GM12878 (cell line): ENCODE measurements around the gene EFCAB8. TPM values are rescaled to one million over a fixed set of nuclear protein-coding genes. Genes with fewer than 3 reads are reported as not detected.

Experiments
- ATAC-seq: fragments of 200-7000 bp; cut with Tn5 transposase; 3 replicates; pipeline ENCODE4 v1.9.1; 2020; ENCODE audit warnings: mild to moderate bottlenecking, moderate library complexity
- BruUV-seq: library from RNA; stranded (reverse); fragments of 400-500 nt; replicated peaks from 2 replicates; lab custom pipeline; 2021; lab: Mats Ljungman, UMichigan
- CTCF ChIA-PET: fragments of 300-600 bp; sonication (Branson Sonifier 250); formaldehyde crosslinking; extraction: SDS; loops from one replicate; lab custom pipeline; 2021; ENCODE audit warnings: inconsistent platforms; lab: Yijun Ruan, JAX
- POLR2A ChIA-PET: fragments of 350-600 bp; formaldehyde crosslinking; extraction: SDS; loops from one replicate; lab custom pipeline; 2021; ENCODE audit warnings: inconsistent platforms; lab: Charles Lee
- RAD21 ChIA-PET: fragments of 300-600 bp; sonication (Branson Sonifier 250); formaldehyde crosslinking; loops from one replicate; lab custom pipeline; 2023; ENCODE audit warnings: antibody characterized with exemption; ENCODE audit not compliant: unreplicated experiment; lab: Charles Lee
- SMC1A ChIA-PET: fragments of 300-600 bp; sonication (Branson Sonifier 250); formaldehyde crosslinking; loops from one replicate; lab custom pipeline; 2023; ENCODE audit not compliant: unreplicated experiment, uncharacterized antibody; lab: Charles Lee
- DNase-seq: peaks from one replicate; pipeline ENCODE4 v3.0.0-alpha.2; 2011; ENCODE audit warnings: low read depth, low spot score
- FAIRE-seq: peaks from 3 replicates; lab custom pipeline; 2011; peaks lifted over from hg19 to GRCh38; lab: Jason Lieb, UNC
- H2AFZ ChIP-seq: 2 replicates; pipeline ENCODE4 v1.6.0; 2011; ENCODE audit warnings: low read depth, low read length, control low read depth; ENCODE audit not compliant: control insufficient read depth
- H3K27ac ChIP-seq: 2 replicates; pipeline ENCODE4 v1.5.1; 2011; ENCODE audit warnings: control low read depth; ENCODE audit not compliant: control insufficient read depth, insufficient read depth
- H3K27me3 ChIP-seq, 2 experiments: replicated peaks in 1 of 2; 2 replicates each; pipeline versions ENCODE4 v1.6.0 to v1.6.1; 2011; ENCODE audit warnings: low read length in 1 of 2; ENCODE audit not compliant: control insufficient read depth in 2 of 2, insufficient read depth in 2 of 2
- H3K36me3 ChIP-seq, 2 experiments: 2 replicates each; pipeline ENCODE4 v1.5.1; 2011; ENCODE audit warnings: low read length in 1 of 2; ENCODE audit not compliant: control insufficient read depth in 2 of 2, insufficient read depth in 2 of 2
- H3K4me1 ChIP-seq: 2 replicates; pipeline ENCODE4 v1.6.1; 2011; ENCODE audit warnings: mild to moderate bottlenecking, low read length, moderate library complexity, mixed read lengths; ENCODE audit not compliant: control insufficient read depth, insufficient read depth
- H3K4me2 ChIP-seq: 2 replicates; pipeline ENCODE4 v1.6.0; 2011; ENCODE audit warnings: control low read depth; ENCODE audit not compliant: control insufficient read depth, insufficient read depth
- H3K4me3 ChIP-seq: fragments of 200-600 bp; sonication (generic); 2 replicates; pipeline ENCODE4 v1.5.1; 2016
- H3K79me2 ChIP-seq: 2 replicates; pipeline ENCODE4 v1.6.0; 2011; ENCODE audit warnings: low read length; ENCODE audit not compliant: control insufficient read depth, insufficient read depth
- H3K9ac ChIP-seq: 2 replicates; pipeline ENCODE4 v1.8.0; 2011; ENCODE audit warnings: low read length, control low read depth, mixed read lengths; ENCODE audit not compliant: control insufficient read depth, insufficient read depth
- H3K9me3 ChIP-seq: replicated peaks from 3 replicates; pipeline ENCODE4 v1.5.1; 2011; ENCODE audit warnings: mild to moderate bottlenecking, low read length; ENCODE audit not compliant: control insufficient read depth, insufficient read depth
- H4K20me1 ChIP-seq: 2 replicates; pipeline ENCODE4 v1.6.0; 2011; ENCODE audit not compliant: control insufficient read depth, insufficient read depth
- CTCF ChIP-seq, 3 experiments: IDR thresholded peaks in 2 of 3; conservative IDR thresholded peaks in 1 of 3; 2 replicates each; pipeline ENCODE4 v1.5.1; 2011; ENCODE audit warnings: low read depth in 3 of 3, low read length in 3 of 3, mild to moderate bottlenecking in 3 of 3, control low read depth in 2 of 3, moderate library complexity in 2 of 3, inconsistent platforms in 1 of 3, mixed read lengths in 1 of 3; ENCODE audit not compliant: control insufficient read depth in 2 of 3, insufficient read depth in 1 of 3; ENCODE audit errors: extremely low read depth in 1 of 3
- KAT2A ChIP-seq: conservative IDR thresholded peaks from 2 replicates; pipeline ENCODE4 v1.6.1; 2011; ENCODE audit warnings: low read depth, low read length; ENCODE audit not compliant: control insufficient read depth
- MEF2A ChIP-seq: IDR thresholded peaks from 2 replicates; pipeline ENCODE4 v1.6.1; 2011; ENCODE audit warnings: low read depth, mild to moderate bottlenecking, low read length, moderate library complexity; ENCODE audit not compliant: insufficient read depth
- MLLT1 ChIP-seq: fragments of 450-650 bp; IDR thresholded peaks from 2 replicates; pipeline ENCODE4 v1.6.1; 2016; ENCODE audit warnings: mild to moderate bottlenecking
- NFXL1 ChIP-seq: fragments of 450-650 bp; IDR thresholded peaks from 2 replicates; pipeline ENCODE4 v1.6.1; 2017; ENCODE audit warnings: antibody characterized with exemption, mild to moderate bottlenecking, borderline replicate concordance
- RAD21 ChIP-seq: IDR thresholded peaks from 2 replicates; pipeline ENCODE4 v1.6.1; 2011; ENCODE audit warnings: mild to moderate bottlenecking, low read depth, low read length, moderate library complexity; ENCODE audit not compliant: insufficient read depth
- SMC3 ChIP-seq: IDR thresholded peaks from 2 replicates; pipeline ENCODE4 v1.6.1; 2011; ENCODE audit warnings: low read length, improper control_type of control experiment, borderline replicate concordance
- WGBS: methylation state at CpG from one replicate; pipeline ENCODE4 v1.1.6; 2016; ENCODE audit warnings: low lambda C conversion rate; ENCODE audit not compliant: insufficient replicate concordance, insufficient coverage; ENCODE audit errors: missing lambda C conversion rate; 5-methylcytosine and 5-hydroxymethylcytosine counted together
- in situ Hi-C: fragments of 300-500 bp; cut with MboI; formaldehyde crosslinking; loops from 9 replicates; pipeline ENCODE4 v1.14.3; 2018; ENCODE audit warnings: mixed read lengths
- intact Hi-C: fragments of 100-400 bp; cut with micrococcal nuclease; formaldehyde crosslinking; loops from one replicate; pipeline ENCODE4 v1.14.2; 2022; ENCODE audit not compliant: unreplicated experiment
- polyA plus RNA-seq, 11 experiments: library from polyadenylated mRNA; depleted of rRNA in 4 of 11; unstranded in 6 of 11; stranded (reverse) in 5 of 11; fragments of >200 nt; fragmentation: Nextera tagmentation in 4 of 11; fragmentation: Illumina TruSeq in 1 of 11; extraction: Ambion mirVana in 4 of 11; extraction: Trizol in 1 of 11; gene quantifications; 1 replicate in 1 of 11; 2 replicates in 10 of 11; pipeline versions ENCODE4 v1.2.1 to v1.2.3, GENCODE V29; 2011 to 2016; ENCODE audit warnings: inconsistent platforms in 2 of 11, missing spikeins in 2 of 11, low read depth in 1 of 11
- total RNA-seq, 4 experiments: library from RNA; depleted of rRNA in 3 of 4; stranded (reverse); fragments of >200 nt in 3 of 4; fragmentation: Illumina TruSeq in 1 of 4; extraction: Trizol in 1 of 4; gene quantifications; 2 replicates each; pipeline versions ENCODE4 v1.2.1 to v1.2.3, GENCODE V29; 2013 to 2021

EFCAB8 gene
- total and polyA plus RNA-seq, 10 of the 15 experiments (the other 5 are each of a cell fraction or from before 2014, with no cell fraction given), result 0.04 to 0.18 (median 0.06) TPM; not detected in 4

- no peaks in the 10 kb centered on the region for H4K20me1 ChIP-seq
- BruUV-seq, result no TSS peak
- no peak overlapping the region for H3K27ac ChIP-seq
- no peaks in the 10 kb centered on the region for H3K27me3 ChIP-seq
- ChIA-PET POLR2A (no interaction called here), RAD21 (interaction anchor here (1.0 to 3.1 kb wide), 3 partner anchors 26 to 155 kb away, joined by 3 to 18 read pairs (median 3); no protein-coding TSS in a partner anchor), SMC1A (interaction anchor here (0.5 to 2.4 kb wide), 6 partner anchors 15 to 411 kb away, joined by 3 to 17 read pairs (median 4); no protein-coding TSS in a partner anchor), CTCF (interaction anchor here (0.7 to 3.9 kb wide), 18 partner anchors 9 to 346 kb away, joined by 3 to 25 read pairs (median 4); partner anchors contain the start of gene SUN5)
- 32% methylated on average over 4 of the region's 4 CpGs for WGBS
- ATAC-seq (peak; percentile 82), FAIRE-seq (peak; percentile 31)
- no peak overlapping the region for H3K4me2 ChIP-seq
- H3K9ac ChIP-seq, result no peak overlapping the region
- intact Hi-C loops, result loop anchor here (1.0 kb wide), 1 partner anchor 43 kb away; no protein-coding TSS in a partner anchor
- no peaks in the 10 kb centered on the region for H3K79me2 ChIP-seq
- no peak overlapping the region for H3K4me3 ChIP-seq
- no peaks in the 10 kb centered on the region for H3K36me3 ChIP-seq
- no peaks in the 10 kb centered on the region for H3K9me3 ChIP-seq
- H2AFZ ChIP-seq, result no peak overlapping the region; the same call in 1 of the 2 replicates
- no peak for TF ChIP-seq KAT2A
- peak; percentile 41 to 61 (median 46) for TF ChIP-seq CTCF (IDR thresholded peaks at IDR 0.05 in 2 of 3, conservative IDR thresholded peaks at IDR 0.05 in 1 of 3; ENCODE audit: control insufficient read depth in 2 of 3, extremely low read depth in 1 of 3, insufficient read depth in 1 of 3, low read depth in 3 of 3, low read length in 3 of 3)
- TF ChIP-seq MEF2A, result no peak
- no peak for TF ChIP-seq MLLT1
- TF ChIP-seq RAD21, result peak; percentile 19; the same call in 1 of the 2 replicates
- TF ChIP-seq NFXL1, result no peak
- TF ChIP-seq SMC3, result peak; percentile 47; the same call in 1 of the 2 replicates
- TF ChIP-seq, all 136 proteins: peak for 3
- in situ Hi-C loops, result no loop called here
- no peaks in the 10 kb centered on the region for H3K4me1 ChIP-seq
- no peak for DNase-seq
Measured at GRCh38 chr20:32945710-32946221, 87.0 kb downstream of the EFCAB8 start.
